GM18519 (cell line): Measurements from ENCODE around the gene FRG1.
"Not testable (repeated sequence)": the region's sequence is repeated elsewhere in the genome, so short reads cannot be mapped to it uniquely, and the experiment has no call there.

ENCODE experiments used
- ATAC-seq: cut with Tn5 transposase; IDR thresholded peaks from one replicate; pipeline ENCODE4 v1.9.1; 2021; ENCODE audit warnings: mild to moderate bottlenecking, moderate library complexity; ENCODE audit not compliant: unreplicated experiment, low FRiP score

FRG1 gene

DNA sequence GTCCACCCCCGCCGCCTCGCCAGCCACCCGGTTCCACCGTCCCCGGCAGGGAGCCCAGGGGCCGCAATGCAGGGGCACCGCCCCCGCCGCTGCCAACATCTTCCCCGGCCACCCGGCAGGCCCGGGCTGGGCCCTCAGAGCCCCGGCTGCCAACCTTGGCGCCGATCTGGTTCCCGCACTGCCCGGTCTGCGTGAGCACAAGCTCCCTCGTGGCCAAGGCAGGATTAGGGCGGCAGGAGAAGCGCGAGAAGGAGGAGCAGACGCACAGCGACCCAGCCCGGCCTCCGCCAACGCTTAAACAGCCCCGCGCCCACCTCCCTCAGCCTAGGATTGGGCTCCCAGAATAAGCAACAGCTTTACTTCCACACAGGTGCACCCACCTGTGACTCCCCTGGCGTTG, 44.0 kb downstream of the FRG1 start:
- ATAC-seq = not testable (repeated sequence)

DNA sequence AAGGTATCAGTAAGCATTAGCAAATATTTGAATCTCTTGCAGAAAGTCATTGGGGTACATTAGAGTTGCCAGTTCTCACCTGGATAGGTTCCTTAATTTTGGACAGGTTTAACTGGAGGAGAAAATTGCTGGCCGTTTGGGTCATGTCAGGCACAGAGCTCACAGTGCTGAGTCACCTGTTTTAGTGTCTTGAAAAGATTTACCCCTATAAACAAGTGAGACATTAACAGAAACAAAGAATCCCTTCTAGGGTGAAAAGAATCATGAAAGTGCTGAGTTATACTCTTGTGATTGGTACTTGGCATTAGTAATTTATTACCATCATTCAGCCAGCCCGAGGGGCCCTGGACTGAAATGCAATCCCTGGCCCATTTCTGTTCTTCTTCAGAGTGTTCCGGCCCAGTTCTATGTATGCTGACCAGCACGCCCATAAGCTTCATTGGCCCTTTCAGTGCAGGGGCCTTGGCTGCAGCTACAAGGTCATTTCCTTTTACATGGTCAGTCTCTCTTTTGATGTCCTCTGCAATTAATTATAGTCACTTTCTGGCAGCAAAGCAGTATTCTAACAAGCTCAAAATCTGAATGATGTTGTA, 45.1 kb downstream of the FRG1 start:
- ATAC-seq = not testable (repeated sequence)

GRCh38 chr4:189988877-189989431, 48.3 kb downstream of the FRG1 start:
- no peak for ATAC-seq

- not testable (repeated sequence) for ATAC-seq
These were observed 49.3 kb downstream of the FRG1 start for GRCh38 chr4:189989941-189990340.
